Astrocyte of the cerebellum (primary cell): Measurements from ENCODE around the gene UBXN1.

ENCODE experiments used
- DNase-seq: peaks from one replicate; pipeline ENCODE4 v3.0.0-alpha.2; 2011; ENCODE audit warnings: low read depth
- H3K4me3 ChIP-seq: 2 replicates; pipeline ENCODE4 v1.5.1; 2011; ENCODE audit warnings: mild to moderate bottlenecking, low read depth, low read length, moderate library complexity
- in situ Hi-C: cut with HindIII; loops from 2 replicates; pipeline ENCODE4 v1.10.0; 2017; ENCODE audit warnings: low sequenced_read_pairs
- TF ChIP-seq, protein P1 (sequence below): IDR thresholded peaks from 2 replicates; pipeline ENCODE4 v1.5.1; 2012; ENCODE audit warnings: low read length, low read depth, moderate library complexity, mild to moderate bottlenecking; ENCODE audit errors: missing control alignments

The UBXN1 gene

DNA sequence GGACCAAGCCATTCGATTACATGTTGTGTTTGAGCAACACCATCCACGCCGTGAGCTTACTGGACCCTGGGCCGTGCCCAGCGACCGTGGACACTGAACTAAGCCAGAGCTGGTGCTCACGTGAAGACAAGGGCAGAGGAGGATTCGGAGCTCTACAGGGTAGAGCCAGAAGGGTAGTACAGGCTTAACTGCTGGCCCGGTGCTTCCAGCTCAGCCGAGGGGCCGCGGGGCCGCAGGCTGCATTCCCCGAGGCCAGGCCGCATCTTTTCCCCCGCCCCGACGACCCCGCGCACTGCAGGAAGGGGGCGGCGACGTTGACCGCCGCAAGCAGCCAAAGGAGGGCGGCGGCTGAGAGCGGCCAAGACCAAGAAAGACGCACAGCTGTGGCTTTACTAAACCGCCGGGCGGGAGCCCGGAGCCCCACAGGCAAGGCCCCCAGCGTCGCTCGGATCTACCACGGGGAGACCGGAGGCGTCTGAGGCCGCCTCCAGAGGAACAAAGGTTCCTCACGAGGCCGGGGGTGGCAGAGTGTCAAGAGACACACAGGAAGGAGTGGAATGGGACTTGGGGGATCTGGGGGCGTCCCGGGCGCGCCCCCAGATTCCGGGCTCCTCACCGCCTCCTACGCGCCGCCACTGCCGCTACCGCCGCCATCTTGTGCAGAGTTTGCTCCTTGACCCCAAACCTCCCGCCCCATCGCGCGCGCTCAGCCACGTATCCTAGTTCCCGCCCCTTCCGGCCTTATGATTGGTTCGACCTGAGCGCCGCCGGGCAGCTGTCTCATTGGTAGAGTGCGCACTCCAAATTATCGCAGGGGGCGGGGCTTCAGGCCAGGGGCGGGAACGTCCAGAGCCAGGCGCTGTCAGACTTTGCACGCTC lies 32.7 kb downstream of the UBXN1 start, which contains the start of gene GANAB:
Gene GANAB (minus strand): TSS at position 668 of the 879 bp plus-strand sequence. CDS start 14 bp downstream, at position 654.
- in situ Hi-C loops: no loop called here
- TF ChIP-seq, protein P1, sequence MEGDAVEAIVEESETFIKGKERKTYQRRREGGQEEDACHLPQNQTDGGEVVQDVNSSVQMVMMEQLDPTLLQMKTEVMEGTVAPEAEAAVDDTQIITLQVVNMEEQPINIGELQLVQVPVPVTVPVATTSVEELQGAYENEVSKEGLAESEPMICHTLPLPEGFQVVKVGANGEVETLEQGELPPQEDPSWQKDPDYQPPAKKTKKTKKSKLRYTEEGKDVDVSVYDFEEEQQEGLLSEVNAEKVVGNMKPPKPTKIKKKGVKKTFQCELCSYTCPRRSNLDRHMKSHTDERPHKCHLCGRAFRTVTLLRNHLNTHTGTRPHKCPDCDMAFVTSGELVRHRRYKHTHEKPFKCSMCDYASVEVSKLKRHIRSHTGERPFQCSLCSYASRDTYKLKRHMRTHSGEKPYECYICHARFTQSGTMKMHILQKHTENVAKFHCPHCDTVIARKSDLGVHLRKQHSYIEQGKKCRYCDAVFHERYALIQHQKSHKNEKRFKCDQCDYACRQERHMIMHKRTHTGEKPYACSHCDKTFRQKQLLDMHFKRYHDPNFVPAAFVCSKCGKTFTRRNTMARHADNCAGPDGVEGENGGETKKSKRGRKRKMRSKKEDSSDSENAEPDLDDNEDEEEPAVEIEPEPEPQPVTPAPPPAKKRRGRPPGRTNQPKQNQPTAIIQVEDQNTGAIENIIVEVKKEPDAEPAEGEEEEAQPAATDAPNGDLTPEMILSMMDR: no peak

DNA sequence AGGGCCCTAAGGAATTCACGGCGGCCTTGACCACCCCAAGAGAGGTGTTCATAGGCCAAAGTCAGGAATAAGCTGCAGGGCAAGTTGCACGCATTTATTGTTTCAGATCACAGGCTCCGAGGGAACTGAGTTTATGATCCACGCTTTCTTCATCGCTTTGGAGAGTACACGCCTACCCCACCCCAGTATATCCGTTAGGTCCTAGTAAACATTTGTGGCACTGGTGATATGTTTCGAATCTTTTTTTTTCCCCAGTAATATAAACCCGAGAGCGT lies 33.3 kb downstream of the UBXN1 start:
- in situ Hi-C loops: no loop called here
- H3K4me3 ChIP-seq: peak overlapping the region; percentile 81
- TF ChIP-seq, protein P1: no peak
- DNase-seq: no peak

More for the DNA sequence above, 32.7 kb downstream of the UBXN1 start, which contains the start of gene GANAB:
- H3K4me3 ChIP-seq: peak within 1 kb of the TSS; percentile 81
- DNase-seq: peak; percentile 94

DNA sequence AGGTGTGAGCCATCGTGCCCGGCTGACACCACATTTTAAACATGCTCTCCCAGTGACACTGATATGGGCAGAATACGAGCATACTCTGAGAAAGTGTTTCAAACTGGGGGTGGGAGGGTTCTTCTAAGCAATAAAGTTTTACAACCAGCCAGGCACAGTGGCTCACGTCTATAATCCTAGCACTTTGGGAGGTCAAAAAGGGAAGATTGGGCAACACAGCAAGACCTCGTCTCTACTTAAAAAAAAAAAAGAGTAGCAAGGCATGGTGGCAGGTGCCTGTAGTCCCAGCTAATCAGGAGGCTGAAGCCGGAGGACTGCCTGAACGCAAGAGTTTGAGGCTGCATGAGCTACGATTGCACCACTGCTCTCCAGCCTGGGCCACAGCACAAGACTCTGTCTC lies 34.7 kb downstream of the UBXN1 start:
- in situ Hi-C loops: no loop called here
- no peak overlapping the region for H3K4me3 ChIP-seq
- no peak for DNase-seq
- TF ChIP-seq, protein P1: no peak

DNA sequence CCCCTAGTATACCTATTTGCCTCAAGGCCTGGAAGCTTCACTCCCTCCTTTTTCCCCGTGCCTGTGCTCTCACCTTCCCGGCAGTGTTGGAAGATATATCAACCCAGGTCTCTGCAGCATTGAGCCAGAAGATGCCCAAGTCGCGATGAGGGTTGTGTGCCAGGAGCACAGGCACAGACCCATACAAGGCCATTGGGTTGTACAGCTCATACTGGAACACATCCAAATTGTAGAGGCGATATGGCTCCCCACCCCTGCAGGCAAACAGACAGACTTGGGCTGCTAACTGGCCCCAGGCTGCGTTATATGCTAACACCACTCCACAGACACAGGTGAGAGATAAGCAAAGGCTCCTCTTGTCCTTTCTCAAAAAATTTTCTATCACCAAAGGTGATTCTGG lies 46.4 kb downstream of the UBXN1 start:
- no peak overlapping the region for H3K4me3 ChIP-seq
- no peak for DNase-seq
- TF ChIP-seq, protein P1: no peak
- in situ Hi-C loops: no loop called here

DNA sequence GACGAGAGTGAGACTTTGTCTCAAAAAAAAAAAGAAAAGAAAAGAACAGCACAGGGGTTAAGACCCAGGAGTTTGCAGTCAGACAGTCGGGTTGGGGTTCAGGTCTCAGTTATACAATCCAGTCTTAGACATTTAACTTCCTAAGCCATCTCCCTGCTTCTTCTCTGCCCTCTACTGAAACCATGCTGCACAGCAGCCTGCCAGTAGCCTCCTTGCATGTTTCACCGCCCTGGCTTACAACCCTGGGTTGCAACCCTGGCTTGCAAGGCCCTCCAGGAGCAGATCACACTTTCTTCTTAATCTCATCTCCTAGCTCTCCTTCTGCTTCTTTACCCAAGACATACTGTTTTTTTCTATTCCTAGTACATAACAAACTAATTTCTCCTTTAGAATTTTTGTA lies 51.2 kb downstream of the UBXN1 start:
- H3K4me3 ChIP-seq: no peak overlapping the region
- TF ChIP-seq, protein P1: no peak
- no peak for DNase-seq
- in situ Hi-C loops: no loop called here
